SK-N-SH (cell line): ENCODE results near the gene PER2. TPM values are rescaled to one million over a fixed set of nuclear protein-coding genes. Genes with fewer than 3 reads are reported as not detected.

Experiments
- CTCF ChIA-PET: fragments of 300-600, 350-600 bp; formaldehyde crosslinking; extraction: SDS; loops from one replicate; lab custom pipeline; 2021; lab: Yijun Ruan, JAX
- POLR2A ChIA-PET: fragments of 350-600 bp; sonication (Branson Sonifier 250); formaldehyde crosslinking; extraction: SDS; loops from one replicate; lab custom pipeline; 2020; ENCODE audit warnings: antibody characterized with exemption, inconsistent platforms; lab: Yijun Ruan, JAX
- DNase-seq: peaks from one replicate; pipeline ENCODE4 v3.0.0; 2012
- H2AFZ ChIP-seq: fragments of 200-600 bp; sonication (generic); 2 replicates; pipeline ENCODE4 v1.8.1; 2016; ENCODE audit warnings: antibody characterized with exemption, mild to moderate bottlenecking, low read depth
- H3F3A ChIP-seq: fragments of 200-600 bp; sonication (generic); replicated peaks from 2 replicates; pipeline ENCODE3; 2016; ENCODE audit warnings: antibody characterized with exemption, mild to moderate bottlenecking; ENCODE audit not compliant: insufficient read depth
- H3K27ac ChIP-seq, 2 experiments: fragments of 200-500 bp in 1 of 2; fragments of 200-600 bp in 1 of 2; sonication (Bioruptor generic) in 1 of 2; sonication (generic), shearing (Covaris generic) in 1 of 2; 2 replicates each; pipeline versions ENCODE4 v1.5.1 to v1.6.1; 2014 to 2016; ENCODE audit warnings: low read depth in 2 of 2, inconsistent platforms in 1 of 2, low read length in 1 of 2, mild to moderate bottlenecking in 1 of 2, mixed read lengths in 1 of 2
- H3K27me3 ChIP-seq: fragments of 200-600 bp; sonication (generic), shearing (Covaris generic); 2 replicates; pipeline ENCODE4 v1.6.1; 2016; ENCODE audit warnings: mixed run types; ENCODE audit not compliant: insufficient read depth
- H3K36me3 ChIP-seq, 2 experiments: fragments of 200-500 bp in 1 of 2; fragments of 200-600 bp in 1 of 2; sonication (Bioruptor generic) in 1 of 2; sonication (generic) in 1 of 2; replicated peaks in 1 of 2; 2 replicates each; pipeline versions ENCODE3 to v1.5.1; 2014 to 2016; ENCODE audit warnings: low read length in 1 of 2, mild to moderate bottlenecking in 1 of 2; ENCODE audit not compliant: insufficient read depth in 2 of 2, control insufficient read depth in 1 of 2
- H3K4me1 ChIP-seq, 2 experiments: fragments of 200-500 bp in 1 of 2; fragments of 200-600 bp in 1 of 2; sonication (Bioruptor generic) in 1 of 2; sonication (generic), shearing (Covaris generic) in 1 of 2; 2 replicates each; pipeline versions ENCODE4 v1.5.1 to v1.6.1; 2014 to 2016; ENCODE audit warnings: low read depth in 1 of 2, low read length in 1 of 2, mixed run types in 1 of 2; ENCODE audit not compliant: insufficient read depth in 2 of 2, control insufficient read depth in 1 of 2
- H3K4me2 ChIP-seq: fragments of 200-600 bp; sonication (generic), shearing (Covaris generic); 2 replicates; pipeline ENCODE4 v1.6.1; 2017; ENCODE audit warnings: mixed run types
- H3K4me3 ChIP-seq, 2 experiments: fragments of 200-500 bp in 1 of 2; fragments of 200-600 bp in 1 of 2; sonication (Bioruptor generic) in 1 of 2; sonication (generic), shearing (Covaris generic) in 1 of 2; 2 replicates each; pipeline versions ENCODE4 v1.5.1 to v1.8.1; 2014 to 2016; ENCODE audit warnings: low read depth in 2 of 2, inconsistent platforms in 1 of 2, low read length in 1 of 2, mild to moderate bottlenecking in 1 of 2, mixed read lengths in 1 of 2, moderate library complexity in 1 of 2
- H3K79me2 ChIP-seq: fragments of 200-600 bp; sonication (generic); 2 replicates; pipeline ENCODE4 v1.8.1; 2017; ENCODE audit warnings: mild to moderate bottlenecking; ENCODE audit not compliant: insufficient read depth
- H3K9ac ChIP-seq: fragments of 200-600 bp; sonication (generic); 2 replicates; pipeline ENCODE4 v1.6.1; 2017; ENCODE audit warnings: mixed run types
- H3K9me2 ChIP-seq: fragments of 200-600 bp; sonication (generic); 2 replicates; pipeline ENCODE4 v1.6.1; 2017; ENCODE audit warnings: mixed run types
- H3K9me3 ChIP-seq: fragments of 200-600 bp; sonication (generic); 2 replicates; pipeline ENCODE4 v1.6.1; 2017; ENCODE audit warnings: mixed run types, mild to moderate bottlenecking, moderate library complexity
- H4K20me1 ChIP-seq: fragments of 200-600 bp; sonication (generic); 2 replicates; pipeline ENCODE4 v1.6.1; 2017; ENCODE audit warnings: mild to moderate bottlenecking, mixed run types; ENCODE audit not compliant: insufficient read depth
- CTCF ChIP-seq: fragments of 200-600 bp; sonication (generic); IDR thresholded peaks from 2 replicates; pipeline ENCODE4 v1.6.1; 2017; ENCODE audit warnings: antibody characterized with exemption, mild to moderate bottlenecking, moderate library complexity
- EP300 ChIP-seq, 2 experiments: IDR thresholded peaks; 2 replicates each; pipeline versions ENCODE4 v1.4.0 to v1.6.1; 2012; ENCODE audit warnings: borderline replicate concordance in 1 of 2, low read depth in 1 of 2, low read length in 1 of 2
- FOXM1 ChIP-seq: IDR thresholded peaks from 2 replicates; pipeline ENCODE4 v1.4.0; 2012; ENCODE audit warnings: low read depth, mild to moderate bottlenecking
- GABPA ChIP-seq: IDR thresholded peaks from 2 replicates; pipeline ENCODE4 v1.4.0; 2012; ENCODE audit warnings: low read depth, mild to moderate bottlenecking
- GATA2 ChIP-seq: sonication (generic); formaldehyde crosslinking; IDR thresholded peaks from 2 replicates; pipeline ENCODE4 v1.5.0; 2020; ENCODE audit warnings: mild to moderate bottlenecking, missing genetic modification reagents
- JUND ChIP-seq: IDR thresholded peaks from 2 replicates; pipeline ENCODE4 v1.4.0; 2012
- MEF2A ChIP-seq: IDR thresholded peaks from 2 replicates; pipeline ENCODE4 v1.4.0; 2012; ENCODE audit warnings: low read depth, borderline replicate concordance
- MXI1 ChIP-seq: IDR thresholded peaks from 2 replicates; pipeline ENCODE4 v1.6.1; 2012; ENCODE audit warnings: mild to moderate bottlenecking, low read depth, low read length, improper control_type of control experiment
- NFIC ChIP-seq: IDR thresholded peaks from 2 replicates; pipeline ENCODE4 v1.4.0; 2012; ENCODE audit warnings: borderline replicate concordance
- NRF1 ChIP-seq: IDR thresholded peaks from 2 replicates; pipeline ENCODE4 v1.6.1; 2012; ENCODE audit warnings: low read depth, mild to moderate bottlenecking, low read length
- PBX3 ChIP-seq: IDR thresholded peaks from 2 replicates; pipeline ENCODE4; 2012
- RAD21 ChIP-seq: IDR thresholded peaks from 2 replicates; pipeline ENCODE4 v1.6.1; 2012; ENCODE audit warnings: mild to moderate bottlenecking, low read length
- RCOR1 ChIP-seq: fragments of 150-350 bp; IDR thresholded peaks from 2 replicates; pipeline ENCODE4 v1.6.1; 2017; ENCODE audit warnings: antibody characterized with exemption, low read length
- REST ChIP-seq: IDR thresholded peaks from 2 replicates; pipeline ENCODE4 v1.6.1; 2012; ENCODE audit warnings: mild to moderate bottlenecking, low read depth, low read length, moderate library complexity
- RFX5 ChIP-seq: IDR thresholded peaks from 2 replicates; pipeline ENCODE4 v1.6.1; 2012; ENCODE audit warnings: mild to moderate bottlenecking, improper control_type of control experiment, low read length
- RXRA ChIP-seq: IDR thresholded peaks from 2 replicates; pipeline ENCODE4 v1.4.0; 2012; ENCODE audit warnings: low read depth, mild to moderate bottlenecking, borderline replicate concordance
- TAF1 ChIP-seq: IDR thresholded peaks from 2 replicates; pipeline ENCODE4 v1.6.1; 2012; ENCODE audit warnings: low read depth, mild to moderate bottlenecking, low read length, moderate library complexity, borderline replicate concordance
- TCF12 ChIP-seq: IDR thresholded peaks from 2 replicates; pipeline ENCODE4 v1.4.0; 2012
- USF1 ChIP-seq: IDR thresholded peaks from 2 replicates; pipeline ENCODE4 v1.4.0; 2012; ENCODE audit warnings: low read depth, borderline replicate concordance
- YY1 ChIP-seq: IDR thresholded peaks from 2 replicates; pipeline ENCODE4 v1.4.0; 2012; ENCODE audit warnings: low read depth, mild to moderate bottlenecking
- WGBS: methylation state at CpG from one replicate; pipeline ENCODE4 v1.1.6; 2017; ENCODE audit warnings: low lambda C conversion rate; 5-methylcytosine and 5-hydroxymethylcytosine counted together
- polyA plus RNA-seq, 3 experiments: library from polyadenylated mRNA; depleted of rRNA; stranded (reverse); fragments of >200 nt; gene quantifications; 2 replicates each; pipeline ENCODE4 v1.2.3, GENCODE V29; 2012
- TF ChIP-seq, protein P1 (sequence below): IDR thresholded peaks from 2 replicates; pipeline ENCODE4 v1.4.0; 2012; ENCODE audit warnings: low read depth, borderline replicate concordance

Gene PER2
- polyA plus RNA-seq, 1 of the 3 experiments (the other 2 are of a cell fraction), result 0.82 TPM

GRCh38 chr2:238231251-238231793, 57.1 kb downstream of the PER2 start (continued):
- TF ChIP-seq, protein P1, sequence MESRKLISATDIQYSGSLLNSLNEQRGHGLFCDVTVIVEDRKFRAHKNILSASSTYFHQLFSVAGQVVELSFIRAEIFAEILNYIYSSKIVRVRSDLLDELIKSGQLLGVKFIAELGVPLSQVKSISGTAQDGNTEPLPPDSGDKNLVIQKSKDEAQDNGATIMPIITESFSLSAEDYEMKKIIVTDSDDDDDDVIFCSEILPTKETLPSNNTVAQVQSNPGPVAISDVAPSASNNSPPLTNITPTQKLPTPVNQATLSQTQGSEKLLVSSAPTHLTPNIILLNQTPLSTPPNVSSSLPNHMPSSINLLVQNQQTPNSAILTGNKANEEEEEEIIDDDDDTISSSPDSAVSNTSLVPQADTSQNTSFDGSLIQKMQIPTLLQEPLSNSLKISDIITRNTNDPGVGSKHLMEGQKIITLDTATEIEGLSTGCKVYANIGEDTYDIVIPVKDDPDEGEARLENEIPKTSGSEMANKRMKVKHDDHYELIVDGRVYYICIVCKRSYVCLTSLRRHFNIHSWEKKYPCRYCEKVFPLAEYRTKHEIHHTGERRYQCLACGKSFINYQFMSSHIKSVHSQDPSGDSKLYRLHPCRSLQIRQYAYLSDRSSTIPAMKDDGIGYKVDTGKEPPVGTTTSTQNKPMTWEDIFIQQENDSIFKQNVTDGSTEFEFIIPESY, result no peak
- TF ChIP-seq FOXM1, result no peak
- no peak for TF ChIP-seq MEF2A

GRCh38 chr2:238230699-238231098, 57.7 kb downstream of the PER2 start:
- H3K9me2 ChIP-seq, result no peaks in the 10 kb centered on the region
- DNase-seq, result no peak
- no peak for TF ChIP-seq RFX5
- TF ChIP-seq USF1, result no peak
- TF ChIP-seq CTCF, result no peak
- no peak for TF ChIP-seq JUND
- TF ChIP-seq FOXM1, result no peak
- TF ChIP-seq REST, result no peak
- TF ChIP-seq NFIC, result no peak
- TF ChIP-seq NRF1, result no peak
- TF ChIP-seq PBX3, result no peak
- TF ChIP-seq TCF12, result no peak
- TF ChIP-seq RAD21, result no peak
- no peak for TF ChIP-seq EP300 (IDR thresholded peaks at IDR 0.05; ENCODE audit: borderline replicate concordance in 1 of 2, low read depth in 1 of 2, low read length in 1 of 2)
- TF ChIP-seq, protein P1, result no peak
- TF ChIP-seq YY1, result no peak
- TF ChIP-seq GATA2, result no peak
- no peak for TF ChIP-seq RXRA
- no peak for TF ChIP-seq TAF1
- no peak for TF ChIP-seq RCOR1
- TF ChIP-seq MXI1, result no peak
- TF ChIP-seq GABPA, result no peak
- TF ChIP-seq, all 33 proteins: peak for 0
- Histone ChIP-seq H3K4me1 (no peaks in the 10 kb centered on the region; a peak in 1 of 4 replicates), H3K9me3 (no peaks in the 10 kb centered on the region), H4K20me1 (no peaks in the 10 kb centered on the region), H3K4me2 (no peak overlapping the region), H3F3A (no peaks in the 10 kb centered on the region), H3K4me3 (no peak overlapping the region), H3K27ac (no peak overlapping the region), H2AFZ (no peak overlapping the region), H3K36me3 (no peaks in the 10 kb centered on the region), H3K9ac (no peak overlapping the region), H3K27me3 (no peaks in the 10 kb centered on the region; the same call in 1 of the 2 replicates), H3K79me2 (no peaks in the 10 kb centered on the region)
- POLR2A ChIA-PET, result no interaction called here
- WGBS, result 59% methylated on average over 5 of the region's 5 CpGs
- CTCF ChIA-PET, result no interaction called here
